ENCODE results near the gene PYHIN1. TPM values are rescaled to one million over a fixed set of nuclear protein-coding genes. Genes with fewer than 3 reads are reported as not detected.

Gene PYHIN1
- total RNA-seq, 1 donor: not detected

DNA sequence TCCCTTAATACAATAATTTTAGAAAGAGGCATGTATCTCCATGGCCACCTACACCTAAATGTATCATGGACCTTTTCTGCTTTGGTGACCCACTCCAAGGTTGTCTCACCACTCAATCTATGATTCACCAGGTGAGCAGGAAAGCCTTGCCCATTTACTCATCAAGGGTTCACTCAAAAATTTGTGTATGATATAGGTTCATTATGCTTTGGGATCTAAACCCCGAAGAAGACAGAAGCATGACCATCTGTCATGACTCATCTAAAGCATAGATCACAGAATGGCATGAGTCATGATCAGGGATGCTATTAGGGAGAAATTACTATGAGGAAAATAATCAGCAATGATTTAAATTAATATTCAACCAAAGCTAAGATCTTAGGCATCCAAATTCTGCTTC lies 38.5 kb downstream of the PYHIN1 start:
- Histone ChIP-seq H3K27me3 (ENCODE audit: insufficient read depth, low read length) (no peaks in the 10 kb centered on the region), H3K36me3 (ENCODE audit: insufficient read depth, low read length) (no peaks in the 10 kb centered on the region), H3K4me3 (ENCODE audit: insufficient read depth, low read length) (no peak overlapping the region), H3K79me2 (ENCODE audit: insufficient read depth, low read length) (no peaks in the 10 kb centered on the region), H3K4me1 (ENCODE audit: insufficient read depth, low read length) (no peaks in the 10 kb centered on the region), H4K20me1 (ENCODE audit: insufficient read depth, low read length) (no peaks in the 10 kb centered on the region), H3K9me3 (ENCODE audit: low read depth, low read length) (no peaks in the 10 kb centered on the region), H2AFZ (ENCODE audit: low read length) (no peak overlapping the region), H3K27ac (ENCODE audit: low read depth, low read length) (no peak overlapping the region), H3K4me2 (ENCODE audit: insufficient read depth, low read length) (no peak overlapping the region)
- no peak for DNase-seq (ENCODE audit: insufficient read length, low spot score, missing footprints)
- TF ChIP-seq, protein P1, sequence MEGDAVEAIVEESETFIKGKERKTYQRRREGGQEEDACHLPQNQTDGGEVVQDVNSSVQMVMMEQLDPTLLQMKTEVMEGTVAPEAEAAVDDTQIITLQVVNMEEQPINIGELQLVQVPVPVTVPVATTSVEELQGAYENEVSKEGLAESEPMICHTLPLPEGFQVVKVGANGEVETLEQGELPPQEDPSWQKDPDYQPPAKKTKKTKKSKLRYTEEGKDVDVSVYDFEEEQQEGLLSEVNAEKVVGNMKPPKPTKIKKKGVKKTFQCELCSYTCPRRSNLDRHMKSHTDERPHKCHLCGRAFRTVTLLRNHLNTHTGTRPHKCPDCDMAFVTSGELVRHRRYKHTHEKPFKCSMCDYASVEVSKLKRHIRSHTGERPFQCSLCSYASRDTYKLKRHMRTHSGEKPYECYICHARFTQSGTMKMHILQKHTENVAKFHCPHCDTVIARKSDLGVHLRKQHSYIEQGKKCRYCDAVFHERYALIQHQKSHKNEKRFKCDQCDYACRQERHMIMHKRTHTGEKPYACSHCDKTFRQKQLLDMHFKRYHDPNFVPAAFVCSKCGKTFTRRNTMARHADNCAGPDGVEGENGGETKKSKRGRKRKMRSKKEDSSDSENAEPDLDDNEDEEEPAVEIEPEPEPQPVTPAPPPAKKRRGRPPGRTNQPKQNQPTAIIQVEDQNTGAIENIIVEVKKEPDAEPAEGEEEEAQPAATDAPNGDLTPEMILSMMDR (IDR thresholded peaks at IDR 0.05; ENCODE audit: extremely low read depth, low read depth, low read length): no peak

DNA sequence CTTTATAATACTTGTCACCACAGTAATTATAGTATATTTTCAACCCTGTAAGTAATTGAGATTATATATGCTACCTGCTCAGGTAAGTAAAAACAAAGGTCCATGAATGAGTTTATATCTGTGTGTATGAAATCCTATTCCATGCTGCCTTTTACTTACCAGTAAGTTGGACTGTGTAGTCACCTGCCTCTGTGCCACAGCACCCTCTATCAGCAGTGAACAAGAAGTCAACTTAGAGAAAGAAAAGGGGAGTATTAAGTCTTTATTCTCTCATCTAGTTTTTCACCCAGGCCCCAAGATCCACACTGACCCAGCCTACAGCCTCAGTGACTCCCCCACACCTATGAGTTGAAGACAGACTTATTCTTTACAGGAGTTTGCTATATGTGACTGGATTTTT lies 41.5 kb downstream of the PYHIN1 start:
- H3K27me3 ChIP-seq (ENCODE audit: insufficient read depth, low read length): no peaks in the 10 kb centered on the region
- no peak overlapping the region for H3K4me3 ChIP-seq (ENCODE audit: insufficient read depth, low read length)
- no peaks in the 10 kb centered on the region for H3K36me3 ChIP-seq (ENCODE audit: insufficient read depth, low read length)
- H3K9me3 ChIP-seq (ENCODE audit: low read depth, low read length): no peaks in the 10 kb centered on the region
- no peak overlapping the region for H2AFZ ChIP-seq (ENCODE audit: low read length)
- H3K4me1 ChIP-seq (ENCODE audit: insufficient read depth, low read length): no peaks in the 10 kb centered on the region
- no peak overlapping the region for H3K4me2 ChIP-seq (ENCODE audit: insufficient read depth, low read length)
- H3K79me2 ChIP-seq (ENCODE audit: insufficient read depth, low read length): no peaks in the 10 kb centered on the region
- TF ChIP-seq, protein P1 (IDR thresholded peaks at IDR 0.05; ENCODE audit: extremely low read depth, low read depth, low read length): peak; percentile 10
- no peak overlapping the region for H3K27ac ChIP-seq (ENCODE audit: low read depth, low read length)
- no peaks in the 10 kb centered on the region for H4K20me1 ChIP-seq (ENCODE audit: insufficient read depth, low read length)
- DNase-seq (ENCODE audit: insufficient read length, low spot score, missing footprints): no peak

DNA sequence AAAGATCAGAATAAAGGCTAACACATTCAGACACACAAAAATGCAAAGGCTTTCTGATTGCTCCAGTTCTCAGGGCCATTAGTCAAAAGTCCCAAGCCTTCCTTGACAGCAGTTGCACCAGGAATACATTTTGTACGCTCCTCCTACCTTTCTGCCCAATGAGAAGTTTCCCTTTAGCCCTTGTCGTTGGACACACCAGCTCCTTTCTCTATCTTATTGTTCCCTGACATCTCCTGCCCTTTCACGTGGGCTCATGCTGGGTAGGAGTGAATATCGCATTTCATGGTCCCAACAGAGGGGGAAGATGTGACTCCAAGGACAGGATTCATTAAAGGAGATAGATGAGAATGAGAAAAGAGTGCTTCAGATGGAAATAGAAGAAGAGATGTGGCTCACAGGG lies 44.9 kb downstream of the PYHIN1 start:
- Histone ChIP-seq H3K79me2 (ENCODE audit: insufficient read depth, low read length) (no peaks in the 10 kb centered on the region), H3K27ac (ENCODE audit: low read depth, low read length) (no peak overlapping the region), H3K36me3 (ENCODE audit: insufficient read depth, low read length) (no peaks in the 10 kb centered on the region), H3K9me3 (ENCODE audit: low read depth, low read length) (no peaks in the 10 kb centered on the region), H3K27me3 (ENCODE audit: insufficient read depth, low read length) (no peaks in the 10 kb centered on the region), H3K4me1 (ENCODE audit: insufficient read depth, low read length) (no peaks in the 10 kb centered on the region), H2AFZ (ENCODE audit: low read length) (no peak overlapping the region), H4K20me1 (ENCODE audit: insufficient read depth, low read length) (no peaks in the 10 kb centered on the region), H3K4me3 (ENCODE audit: insufficient read depth, low read length) (no peak overlapping the region), H3K4me2 (ENCODE audit: insufficient read depth, low read length) (no peak overlapping the region)
- TF ChIP-seq, protein P1 (IDR thresholded peaks at IDR 0.05; ENCODE audit: extremely low read depth, low read depth, low read length): no peak
- DNase-seq (ENCODE audit: insufficient read length, low spot score, missing footprints): no peak

DNA sequence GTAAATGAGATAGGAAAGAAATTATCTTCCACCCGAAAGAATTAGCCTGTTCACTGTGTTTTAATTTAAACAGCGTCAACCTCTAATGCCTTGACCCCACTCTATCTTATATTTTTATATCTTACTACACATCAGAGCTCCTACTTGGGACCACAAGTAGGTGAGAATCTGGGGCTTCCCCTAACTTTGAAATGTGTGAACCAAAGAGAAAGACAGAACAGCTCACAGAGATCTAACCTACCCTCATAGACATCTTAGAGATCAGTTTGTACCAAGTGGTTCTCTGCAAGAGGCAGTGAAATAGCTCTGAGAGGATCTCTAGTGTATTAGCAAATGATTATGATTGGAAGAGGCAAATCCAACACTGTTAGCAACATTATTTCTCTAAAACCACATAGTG lies 47.4 kb downstream of the PYHIN1 start:
- Histone ChIP-seq H3K36me3 (ENCODE audit: insufficient read depth, low read length) (no peaks in the 10 kb centered on the region), H4K20me1 (ENCODE audit: insufficient read depth, low read length) (no peaks in the 10 kb centered on the region), H3K9me3 (ENCODE audit: low read depth, low read length) (no peaks in the 10 kb centered on the region), H2AFZ (ENCODE audit: low read length) (no peak overlapping the region), H3K79me2 (ENCODE audit: insufficient read depth, low read length) (no peaks in the 10 kb centered on the region), H3K4me3 (ENCODE audit: insufficient read depth, low read length) (no peak overlapping the region), H3K4me1 (ENCODE audit: insufficient read depth, low read length) (no peaks in the 10 kb centered on the region), H3K27me3 (ENCODE audit: insufficient read depth, low read length) (no peaks in the 10 kb centered on the region), H3K27ac (ENCODE audit: low read depth, low read length) (no peak overlapping the region), H3K4me2 (ENCODE audit: insufficient read depth, low read length) (no peak overlapping the region)
- no peak for DNase-seq (ENCODE audit: insufficient read length, low spot score, missing footprints)
- TF ChIP-seq, protein P1 (IDR thresholded peaks at IDR 0.05; ENCODE audit: extremely low read depth, low read depth, low read length): no peak

All from osteoblast (primary cell).